Left lung (tissue), 10 donors: Measurements from ENCODE around the gene TCEA3. TPM values are rescaled to one million over a fixed set of nuclear protein-coding genes. Genes with fewer than 3 reads are reported as not detected.

Experiments used
- ATAC-seq: fragments of 200-7000 bp; cut with Tn5 transposase; one replicate; pipeline ENCODE4 v1.9.1; 2020; ENCODE audit warnings: moderate library complexity
- DNase-seq, 4 donors: peaks; one replicate each; pipeline ENCODE4 v3.0.0-alpha.2; 2013 to 2020
- H3K27ac ChIP-seq, 2 donors: fragments of 200-600 bp; sonication (generic) in 1 of 2; one replicate each; pipeline versions ENCODE4 v1.5.0 to v1.8.0; 2020 to 2021
- H3K27me3 ChIP-seq, 2 donors: fragments of 200-600 bp; sonication (generic) in 1 of 2; one replicate each; pipeline versions ENCODE4 v1.5.0 to v1.8.0; 2020 to 2021
- H3K36me3 ChIP-seq, 2 donors: fragments of 200-600 bp; sonication (generic) in 1 of 2; one replicate each; pipeline versions ENCODE4 v1.5.0 to v1.8.0; 2020 to 2021
- H3K4me1 ChIP-seq, 2 donors: fragments of 200-600 bp; one replicate each; pipeline ENCODE4 v1.8.0; 2021
- H3K4me3 ChIP-seq, 2 donors: fragments of 200-600 bp; sonication (generic) in 1 of 2; one replicate each; pipeline versions ENCODE4 v1.5.0 to v1.8.0; 2020 to 2021; ENCODE audit warnings: mild to moderate bottlenecking in 1 of 2
- H3K9me3 ChIP-seq, 2 donors: fragments of 200-600 bp; sonication (generic) in 1 of 2; one replicate each; pipeline versions ENCODE4 v1.5.0 to v1.8.0; 2020 to 2021
- CTCF ChIP-seq, 2 donors: fragments of 200-600 bp; sonication (generic) in 1 of 2; IDR thresholded peaks; one replicate each; pipeline versions ENCODE4 v1.5.0 to v1.8.0; 2021; ENCODE audit warnings: antibody characterized with exemption in 2 of 2
- intact Hi-C, 2 donors: fragments of 100-400 bp; cut with DNase I; formaldehyde crosslinking; loops; one replicate each; pipeline versions ENCODE4 v1.11.2 to v1.14.2; 2022
- polyA plus RNA-seq, 6 donors: library from polyadenylated mRNA; unstranded; fragments of 120-200 nt; gene quantifications; one replicate each; pipeline ENCODE4 v1.2.1, GENCODE V29; 2013; ENCODE audit not compliant: insufficient read length in 6 of 6
- total RNA-seq, 2 donors: library from RNA; stranded (reverse); fragmentation: NEBNext Ultra II Directional; extraction: Animal tissue kit (Norgen Biotek cat#: 25700); gene quantifications; one replicate each; pipeline ENCODE4 v1.2.1, GENCODE V29; 2021
- donor health status: DM: no; HTN: yes; CAD: no.
- donor health status: DM: no; HTN: no; CAD: no.

Gene TCEA3
- total and polyA plus RNA-seq, 8 donors, result 15.5 to 43.2 (median 28.0) TPM

- H3K9me3 ChIP-seq, result no peaks in the 10 kb centered on the region
- intact Hi-C loops, result no loop called here
- ATAC-seq, result no peak
- peaks cover 4 to 21% of the 10 kb centered on the region in 2 donors for H3K4me1 ChIP-seq
- peaks cover 0 to 5% of the 10 kb centered on the region in 2 donors for H3K36me3 ChIP-seq
- TF ChIP-seq CTCF (IDR thresholded peaks at IDR 0.05), result no peak
- DNase-seq, result no peak
- H3K27me3 ChIP-seq, result no peaks in the 10 kb centered on the region
- no peak overlapping the region for H3K27ac ChIP-seq
- H3K4me3 ChIP-seq, result no peak overlapping the region
These were observed 18.2 kb upstream of the TCEA3 start for GRCh38 chr1:23442751-23443150.

GRCh38 chr1:23441446-23442148, 17.0 kb upstream of the TCEA3 start:
- ATAC-seq, result no peak
- intact Hi-C loops, result no loop called here
- no peak for TF ChIP-seq CTCF (IDR thresholded peaks at IDR 0.05)
- H3K4me1 ChIP-seq, result peaks cover 4 to 21% of the 10 kb centered on the region in 2 donors
- H3K4me3 ChIP-seq, result no peak overlapping the region
- DNase-seq, result no peak
- H3K9me3 ChIP-seq, result no peaks in the 10 kb centered on the region
- peaks cover 0 to 9% of the 10 kb centered on the region in 2 donors for H3K36me3 ChIP-seq
- peaks cover 0 to 5% of the 10 kb centered on the region in 2 donors for H3K27me3 ChIP-seq
- H3K27ac ChIP-seq, result no peak overlapping the region

- Histone ChIP-seq H3K4me1 (peaks cover 0 to 5% of the 10 kb centered on the region in 2 donors), H3K27ac (no peak overlapping the region), H3K9me3 (no peaks in the 10 kb centered on the region), H3K36me3 (peaks cover 0 to 17% of the 10 kb centered on the region in 2 donors), H3K4me3 (no peak overlapping the region), H3K27me3 (peaks cover 0 to 9% of the 10 kb centered on the region in 2 donors)
- TF ChIP-seq CTCF (IDR thresholded peaks at IDR 0.05), result no peak
- no peak for ATAC-seq
- intact Hi-C loops, result no loop called here
- DNase-seq, result no peak
These were observed 14.0 kb upstream of the TCEA3 start for GRCh38 chr1:23438545-23438944.

- Histone ChIP-seq H3K4me1 (no peaks in the 10 kb centered on the region), H3K36me3 (peaks cover 0 to 25% of the 10 kb centered on the region in 2 donors), H3K9me3 (no peaks in the 10 kb centered on the region), H3K4me3 (no peak overlapping the region), H3K27me3 (peaks cover 0 to 9% of the 10 kb centered on the region in 2 donors), H3K27ac (no peak overlapping the region)
- DNase-seq (peak in 1 of 4 donors; percentile 41), ATAC-seq (no peak)
- intact Hi-C loops, result no loop called here
- no peak for TF ChIP-seq CTCF (IDR thresholded peaks at IDR 0.05)
These were observed 12.8 kb upstream of the TCEA3 start for GRCh38 chr1:23437355-23437664.

- intact Hi-C loops, result no loop called here
- Histone ChIP-seq H3K9me3 (no peaks in the 10 kb centered on the region), H3K27ac (no peak overlapping the region), H3K27me3 (peaks cover 0 to 9% of the 10 kb centered on the region in 2 donors), H3K4me1 (no peaks in the 10 kb centered on the region), H3K4me3 (no peak overlapping the region), H3K36me3 (peaks cover 0 to 28% of the 10 kb centered on the region in 2 donors)
- peak; percentile 93 for ATAC-seq
- TF ChIP-seq CTCF (IDR thresholded peaks at IDR 0.05), result no peak
- peak in 3 of 4 donors; percentile 36 to 86 (median 79) for DNase-seq
These were observed 12.2 kb upstream of the TCEA3 start for GRCh38 chr1:23436520-23437354.
